HL-60 (cell line): ENCODE data around the gene CACTIN.

ENCODE experiments used
- DNase-seq, 2 experiments: peaks; one replicate each; pipeline ENCODE4 v3.0.0-alpha.2; 2010 to 2020; ENCODE audit warnings: low read depth in 1 of 2, low spot score in 1 of 2
- H3K27ac ChIP-seq: fragments of 250-450 bp; sonication (Bioruptor Pico); replicated peaks from 2 replicates; pipeline ENCODE4 v1.5.1; 2020; ENCODE audit warnings: mild to moderate bottlenecking, moderate library complexity
- H3K27me3 ChIP-seq: fragments of 250-450 bp; sonication (Bioruptor Pico); 2 replicates; pipeline ENCODE4 v1.5.1; 2021; ENCODE audit warnings: mild to moderate bottlenecking, moderate library complexity; ENCODE audit not compliant: insufficient read depth, poor library complexity, severe bottlenecking
- H3K4me3 ChIP-seq: replicated peaks from 2 replicates; pipeline ENCODE4 v1.5.1; 2011; ENCODE audit warnings: mild to moderate bottlenecking, control low read depth, low read length; ENCODE audit not compliant: insufficient read depth
- CTCF ChIP-seq: IDR thresholded peaks from one replicate; pipeline ENCODE4 v1.5.1; 2011; ENCODE audit warnings: low read length, control low read depth, inconsistent platforms; ENCODE audit not compliant: insufficient read depth
- GABPA ChIP-seq: IDR thresholded peaks from 2 replicates; pipeline ENCODE4 v1.6.1; 2012; ENCODE audit warnings: low read depth
- POLR2AphosphoS5 ChIP-seq: IDR thresholded peaks from 2 replicates; pipeline ENCODE4 v1.6.1; 2012; ENCODE audit warnings: low read depth
- REST ChIP-seq: IDR thresholded peaks from 2 replicates; pipeline ENCODE4 v1.6.1; 2012; ENCODE audit warnings: low read depth; ENCODE audit not compliant: insufficient replicate concordance
- SPI1 ChIP-seq: IDR thresholded peaks from 2 replicates; pipeline ENCODE4 v1.6.1; 2012; ENCODE audit warnings: low read depth, mild to moderate bottlenecking, borderline replicate concordance

The CACTIN gene

GRCh38 chr19:3637621-3638020, 11.0 kb upstream of the CACTIN start:
- Histone ChIP-seq H3K4me3 (no peak overlapping the region), H3K27me3 (no peaks in the 10 kb centered on the region), H3K27ac (no peak overlapping the region)
- DNase-seq = no peak
- no peak for TF ChIP-seq REST

- no peak for DNase-seq
- Histone ChIP-seq H3K4me3 (no peak overlapping the region), H3K27me3 (no peaks in the 10 kb centered on the region), H3K27ac (no peak overlapping the region)
- TF ChIP-seq GABPA = no peak
- TF ChIP-seq POLR2AphosphoS5 = no peak
- TF ChIP-seq SPI1 = no peak
- TF ChIP-seq CTCF = no peak
- TF ChIP-seq REST = no peak
Observed at GRCh38 chr19:3636962-3637361, 10.4 kb upstream of the CACTIN start.

- no peak overlapping the region for H3K4me3 ChIP-seq
- TF ChIP-seq POLR2AphosphoS5 (no peak), CTCF (no peak), SPI1 (no peak), GABPA (no peak), REST (no peak)
- no peak overlapping the region for H3K27ac ChIP-seq
- DNase-seq = no peak
- H3K27me3 ChIP-seq = no peaks in the 10 kb centered on the region
Observed at GRCh38 chr19:3636506-3636905, 9.9 kb upstream of the CACTIN start.
